Right lung (tissue), 5 donors: ENCODE data around the gene ATF6. TPM values are rescaled to one million over a fixed set of nuclear protein-coding genes. Genes with fewer than 3 reads are reported as not detected.
A peak's percentile ranks its signal among the peaks of the same experiment; 100 is the strongest.
"Not testable (repeated sequence)": the region's sequence is repeated elsewhere in the genome, so short reads cannot be mapped to it uniquely, and the experiment has no call there.

Source experiments
- DNase-seq, 2 donors: peaks; one replicate each; pipeline ENCODE4 v3.0.0-alpha.2; 2013
- polyA plus RNA-seq, 5 donors: library from polyadenylated mRNA; unstranded; fragments of 120-200 nt; gene quantifications; one replicate each; pipeline versions ENCODE4 v1.2.1 to v1.2.3, GENCODE V29; 2013; ENCODE audit warnings: inconsistent platforms in 1 of 5, low replicate concordance in 1 of 5; ENCODE audit not compliant: insufficient read length in 5 of 5, insufficient read depth in 1 of 5

ATF6 gene
- polyA plus RNA-seq, 5 donors, result 20.7 to 32.9 (median 29.8) TPM

- DNase-seq, result no peak
Observed at GRCh38 chr1:161730050-161730564, 36.0 kb upstream of the ATF6 start.

GRCh38 chr1:161731241-161731640, 34.9 kb upstream of the ATF6 start:
- no peak for DNase-seq

- no peak for DNase-seq
Observed at GRCh38 chr1:161731981-161732718, 34.0 kb upstream of the ATF6 start.

- DNase-seq, result no peak
Observed at GRCh38 chr1:161733526-161733925, 32.6 kb upstream of the ATF6 start.

GRCh38 chr1:161735837-161736236, 30.3 kb upstream of the ATF6 start:
- DNase-seq, result no peak

- DNase-seq, result no peak
Observed at GRCh38 chr1:161736335-161736969, 29.7 kb upstream of the ATF6 start.

- no peak for DNase-seq
Observed at GRCh38 chr1:161737625-161738024, 28.5 kb upstream of the ATF6 start.

GRCh38 chr1:161738627-161739287, 27.4 kb upstream of the ATF6 start:
- no peak for DNase-seq

GRCh38 chr1:161739865-161740566, 26.1 kb upstream of the ATF6 start:
- DNase-seq, result no peak

- DNase-seq, result no peak
Observed at GRCh38 chr1:161740921-161741320, 25.2 kb upstream of the ATF6 start.

- DNase-seq, result no peak
Observed at GRCh38 chr1:161743231-161743630, 22.9 kb upstream of the ATF6 start.

- DNase-seq, result no peak
Observed at GRCh38 chr1:161747801-161748200, 18.3 kb upstream of the ATF6 start.

GRCh38 chr1:161749509-161750407, 16.4 kb upstream of the ATF6 start, which contains the start of gene DUSP12:
TSS of gene DUSP12 (plus strand) at chr1:161749786. CDS start at chr1:161749802, 16 bp downstream.
- DNase-seq, result peak; percentile 87 to 91

GRCh38 chr1:161763522-161764098, 2.5 kb upstream of the ATF6 start:
- no peak for DNase-seq

GRCh38 chr1:161768461-161768860, 2.3 kb downstream of the ATF6 start:
- no peak for DNase-seq

GRCh38 chr1:161768986-161769672, 3.0 kb downstream of the ATF6 start:
- DNase-seq, result no peak

- not testable (repeated sequence) for DNase-seq
Observed at GRCh38 chr1:161769673-161770045, 3.5 kb downstream of the ATF6 start.

- DNase-seq, result no peak
Observed at GRCh38 chr1:161770250-161770649, 4.1 kb downstream of the ATF6 start.

- DNase-seq, result no peak
Observed at GRCh38 chr1:161771161-161771560, 5.0 kb downstream of the ATF6 start.

GRCh38 chr1:161771973-161772372, 5.9 kb downstream of the ATF6 start:
- no peak for DNase-seq
